Iris pigment epithelial cell (primary cell): ENCODE measurements around the gene PLA2G7.
A peak's percentile ranks its signal among the peaks of the same experiment; 100 is the strongest.

Source experiments
- DNase-seq: peaks from one replicate; pipeline ENCODE4 v3.0.0-alpha.2; 2011; ENCODE audit warnings: low read depth

Gene PLA2G7

DNA sequence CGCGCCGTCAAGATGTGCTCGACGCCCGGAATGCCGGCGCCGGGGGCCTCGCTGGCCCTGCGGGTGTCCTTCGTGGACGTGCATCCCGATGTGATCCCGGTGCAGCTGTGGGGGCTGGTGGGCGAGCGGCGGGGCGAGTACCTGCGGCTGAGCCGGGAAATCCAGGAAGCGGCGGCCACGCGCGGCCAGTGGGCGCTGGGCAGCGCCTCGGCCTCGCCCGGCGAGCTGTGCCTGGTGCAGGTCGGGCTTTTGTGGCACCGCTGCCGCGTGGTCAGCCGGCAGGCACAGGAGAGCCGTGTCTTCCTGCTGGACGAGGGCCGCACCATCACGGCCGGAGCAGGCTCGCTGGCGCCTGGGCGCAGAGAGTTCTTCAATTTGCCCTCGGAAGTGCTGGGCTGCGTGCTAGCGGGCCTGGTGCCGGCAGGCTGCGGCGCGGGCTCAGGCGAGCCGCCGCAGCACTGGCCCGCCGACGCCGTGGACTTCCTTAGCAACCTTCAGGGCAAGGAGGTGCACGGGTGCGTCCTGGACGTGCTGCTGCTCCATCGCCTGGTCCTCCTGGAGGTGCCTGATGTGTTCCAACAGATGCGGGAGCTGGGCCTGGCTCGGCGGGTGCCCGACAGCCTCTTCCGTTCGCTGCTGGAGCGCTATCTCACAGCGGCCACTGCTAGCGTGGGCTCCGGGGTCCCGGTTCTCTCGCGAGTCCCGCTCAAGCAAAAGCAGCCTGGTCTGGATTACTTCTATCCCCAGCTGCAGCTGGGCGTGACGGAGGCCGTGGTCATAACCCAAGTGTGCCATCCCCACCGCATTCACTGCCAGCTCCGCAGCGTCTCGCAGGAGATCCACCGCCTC lies 46.8 kb downstream of the PLA2G7 start:
- no peak for DNase-seq

DNA sequence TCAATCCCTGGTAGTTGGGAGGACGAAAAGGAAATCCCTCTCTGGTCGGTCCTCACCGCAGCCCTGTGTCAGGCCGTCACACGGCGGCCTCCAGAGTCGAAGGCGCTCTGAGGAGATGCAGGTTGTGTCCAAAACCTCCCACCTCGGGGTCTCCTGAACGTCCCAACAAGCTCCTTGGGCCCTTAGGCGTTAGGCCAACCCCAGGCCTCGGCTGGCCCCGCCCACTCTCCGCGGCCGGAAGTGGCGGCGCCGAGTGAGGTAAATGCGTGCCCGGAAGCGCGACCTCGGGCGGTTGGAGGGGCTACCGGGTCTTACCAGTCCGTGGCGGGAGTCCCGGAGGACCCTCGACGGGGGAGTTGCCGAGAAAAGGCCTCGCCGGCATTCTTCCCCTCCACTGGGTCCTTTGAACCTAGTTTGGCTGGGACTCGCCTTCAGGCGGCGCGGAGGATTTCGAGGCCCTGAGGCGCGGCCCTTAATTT lies 47.5 kb downstream of the PLA2G7 start, which contains the start of gene TDRD6:
TSS of gene TDRD6 (plus strand) at position 267 of the 479 bp plus-strand sequence. CDS start 244 bp downstream, outside the sequence.
- DNase-seq, result no peak

DNA sequence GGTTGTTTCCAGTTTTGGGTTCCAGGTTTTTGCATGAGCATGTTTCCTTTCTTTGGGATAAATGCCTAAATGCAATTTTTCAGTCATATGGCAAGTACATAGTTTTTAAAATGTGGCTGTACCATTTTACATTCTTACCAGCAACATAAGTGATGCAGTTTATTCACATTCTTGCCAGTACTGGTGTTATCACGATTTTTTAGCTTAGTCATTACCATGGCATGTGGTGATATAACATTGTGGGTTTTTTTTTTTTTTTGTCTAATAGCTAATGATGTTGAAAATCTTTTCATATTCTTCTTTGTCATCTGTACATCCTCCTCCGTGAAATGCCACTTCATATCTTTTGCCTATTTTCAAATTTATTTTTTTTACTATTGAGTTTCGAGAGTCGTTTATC lies 50.4 kb downstream of the PLA2G7 start:
- peak; percentile 72 for DNase-seq

DNA sequence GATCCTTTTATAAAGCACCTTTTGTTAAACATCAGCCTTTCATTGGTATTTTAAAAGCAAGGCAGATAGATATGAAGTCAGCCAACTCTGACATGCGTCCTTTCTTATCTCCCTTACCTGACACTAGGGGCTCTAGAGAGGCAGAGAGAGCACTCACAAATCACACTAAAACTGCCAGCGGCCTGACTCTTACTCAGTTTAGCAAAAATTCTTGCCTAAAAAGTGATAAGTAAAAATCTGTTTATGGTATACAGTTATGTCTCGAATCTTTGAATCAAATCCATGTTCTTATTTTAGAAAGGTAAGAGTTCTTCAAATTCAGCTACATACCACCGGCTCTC lies 57.9 kb downstream of the PLA2G7 start:
- DNase-seq, result peak; percentile 10

- DNase-seq, result no peak
Measured at GRCh38 chr6:46676604-46677313, 58.4 kb downstream of the PLA2G7 start.

DNA sequence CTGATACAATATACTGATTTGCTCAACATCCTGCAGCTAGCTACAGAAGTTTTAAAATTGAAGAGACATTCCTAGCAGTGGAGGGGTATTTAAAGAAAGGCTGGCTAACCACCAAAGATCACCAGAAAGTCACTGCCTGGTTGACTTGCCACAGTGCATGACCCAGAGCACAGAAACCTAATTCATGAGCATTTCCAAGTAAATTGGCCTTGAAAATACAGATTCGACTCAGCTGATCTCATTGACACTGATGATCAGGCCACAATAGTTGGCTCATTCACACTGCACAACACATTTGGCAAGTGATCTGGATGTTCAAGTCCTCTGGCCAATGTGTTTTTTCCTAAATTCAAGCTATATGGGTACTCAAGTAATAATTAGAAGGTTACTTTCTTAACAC lies 60.8 kb downstream of the PLA2G7 start:
- no peak for DNase-seq

- DNase-seq, result no peak
Measured at GRCh38 chr6:46667377-46667776, 67.8 kb downstream of the PLA2G7 start.

GRCh38 chr6:46661483-46661882 lies 73.7 kb downstream of the PLA2G7 start:
- no peak for DNase-seq

GRCh38 chr6:46657642-46658041 lies 77.5 kb downstream of the PLA2G7 start:
- DNase-seq, result no peak

- no peak for DNase-seq
Measured at GRCh38 chr6:46655803-46656202, 79.4 kb downstream of the PLA2G7 start.
